ENCODE measurements around the gene CARS2. TPM values are rescaled to one million over a fixed set of nuclear protein-coding genes. Genes with fewer than 3 reads are reported as not detected.

CARS2 gene
- total RNA-seq, 2 donors from 2014 or later: 43.0 to 82.6 TPM

- Histone ChIP-seq H3K27ac (no peak overlapping the region), H3K36me3 (peaks cover 5% of the 10 kb centered on the region), H3K4me1 (no peaks in the 10 kb centered on the region), H3K9ac (ENCODE audit: low read depth in 2 of 2, low read length in 2 of 2) (no peak overlapping the region), H3K27me3 (no peaks in the 10 kb centered on the region), H3K4me3 (no peak overlapping the region), H3K9me3 (no peaks in the 10 kb centered on the region)
- intact Hi-C loops (cut with DNase I): no loop called here
- DNase-seq: no peak
- no peak for TF ChIP-seq CTCF (IDR thresholded peaks at IDR 0.05)
Observed at GRCh38 chr13:110641055-110642015, 64.6 kb downstream of the CARS2 start.

- Histone ChIP-seq H3K9ac (ENCODE audit: low read depth in 2 of 2, low read length in 2 of 2) (no peak overlapping the region), H3K4me1 (no peaks in the 10 kb centered on the region), H3K27ac (no peak overlapping the region), H3K36me3 (peaks cover 12% of the 10 kb centered on the region), H3K27me3 (no peaks in the 10 kb centered on the region), H3K9me3 (no peaks in the 10 kb centered on the region), H3K4me3 (no peak overlapping the region)
- DNase-seq: no peak
- no peak for TF ChIP-seq CTCF (IDR thresholded peaks at IDR 0.05)
- intact Hi-C loops (cut with DNase I): no loop called here
Observed at GRCh38 chr13:110640591-110641029, 65.3 kb downstream of the CARS2 start.

- H3K9ac ChIP-seq (ENCODE audit: low read depth in 2 of 2, low read length in 2 of 2): no peak overlapping the region
- DNase-seq: no peak
- H3K27ac ChIP-seq: no peak overlapping the region
- TF ChIP-seq CTCF (IDR thresholded peaks at IDR 0.05): no peak
- no peaks in the 10 kb centered on the region for H3K27me3 ChIP-seq
- no peak overlapping the region for H3K4me3 ChIP-seq
- no peaks in the 10 kb centered on the region for H3K9me3 ChIP-seq
- peaks cover 15% of the 10 kb centered on the region for H3K36me3 ChIP-seq
- no peaks in the 10 kb centered on the region for H3K4me1 ChIP-seq
- intact Hi-C loops (cut with DNase I): no loop called here
Observed at GRCh38 chr13:110639935-110640334, 66.0 kb downstream of the CARS2 start.

- H3K27ac ChIP-seq: no peak overlapping the region
- H3K27me3 ChIP-seq: no peaks in the 10 kb centered on the region
- no peak overlapping the region for H3K4me3 ChIP-seq
- H3K36me3 ChIP-seq: peaks cover 15% of the 10 kb centered on the region
- no peak overlapping the region for H3K9ac ChIP-seq (ENCODE audit: low read depth in 2 of 2, low read length in 2 of 2)
- H3K9me3 ChIP-seq: no peaks in the 10 kb centered on the region
- no peak for DNase-seq
- TF ChIP-seq CTCF (IDR thresholded peaks at IDR 0.05): no peak
- H3K4me1 ChIP-seq: no peaks in the 10 kb centered on the region
- intact Hi-C loops (cut with DNase I): no loop called here
Observed at GRCh38 chr13:110638814-110639806, 66.8 kb downstream of the CARS2 start.

- intact Hi-C loops (cut with DNase I): no loop called here
- H3K36me3 ChIP-seq: peaks cover 15% of the 10 kb centered on the region
- no peaks in the 10 kb centered on the region for H3K9me3 ChIP-seq
- no peaks in the 10 kb centered on the region for H3K4me1 ChIP-seq
- no peaks in the 10 kb centered on the region for H3K27me3 ChIP-seq
- no peak overlapping the region for H3K9ac ChIP-seq (ENCODE audit: low read depth in 2 of 2, low read length in 2 of 2)
- TF ChIP-seq CTCF (IDR thresholded peaks at IDR 0.05): no peak
- DNase-seq: no peak
- no peak overlapping the region for H3K27ac ChIP-seq
- no peak overlapping the region for H3K4me3 ChIP-seq
Observed at GRCh38 chr13:110638257-110638656, 67.7 kb downstream of the CARS2 start.

Measured in colonic mucosa (tissue), 4 donors.